Hepatocyte (in vitro differentiated cells): ENCODE data around the gene KNSTRN.

Experiments used
- CTCF ChIP-seq: fragments of 200-600 bp; sonication (generic); IDR thresholded peaks from 2 replicates; pipeline ENCODE4 v1.5.1; 2016; ENCODE audit warnings: antibody characterized with exemption, mild to moderate bottlenecking; ENCODE audit not compliant: poor library complexity
- EZH2 ChIP-seq: fragments of 200-600 bp; sonication (generic); IDR thresholded peaks from 2 replicates; pipeline ENCODE4 v1.6.1; 2016; ENCODE audit warnings: antibody characterized with exemption, mild to moderate bottlenecking, borderline replicate concordance

DNA sequence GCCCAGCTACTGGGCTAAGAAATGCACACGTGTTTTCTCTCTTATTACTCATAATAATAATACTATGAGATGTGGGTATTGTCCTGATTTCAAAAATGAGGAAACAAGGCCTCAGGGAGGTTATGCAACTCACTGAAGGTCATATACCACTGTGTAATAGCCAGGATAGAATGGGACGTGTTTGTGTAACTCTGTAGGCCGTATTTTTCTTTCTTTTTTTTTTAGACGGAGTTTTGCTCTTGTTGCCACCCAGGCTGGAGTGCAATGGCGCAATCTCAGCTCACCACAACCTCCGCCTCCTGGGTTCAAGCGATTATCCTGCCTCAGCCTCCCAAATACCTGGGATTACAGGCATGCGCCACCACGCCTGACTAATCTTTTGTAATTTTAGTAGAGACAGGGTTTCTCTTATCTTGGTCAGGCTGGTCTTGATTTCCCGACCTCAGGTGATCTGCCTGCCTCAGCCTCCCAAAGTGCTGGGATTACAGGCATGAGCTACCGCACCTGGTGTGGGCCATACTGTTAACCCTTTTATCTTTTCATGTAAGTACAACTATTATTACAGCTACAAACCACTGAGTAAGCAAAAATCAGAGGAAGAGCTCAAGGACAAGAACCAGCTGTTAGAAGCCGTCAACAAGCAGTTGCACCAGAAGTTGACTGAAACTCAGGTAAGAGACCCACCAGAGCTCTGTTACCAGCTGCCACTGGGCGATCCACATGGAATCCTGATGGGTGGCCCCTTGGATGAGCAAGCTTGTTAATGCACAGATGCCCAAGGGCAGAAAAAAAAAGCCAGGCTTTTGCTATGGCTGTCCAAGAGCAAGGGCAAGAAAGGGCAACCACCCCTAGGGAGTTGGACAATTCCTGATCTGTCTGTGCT is 6.7 kb downstream of the KNSTRN start:
- TF ChIP-seq CTCF (no peak), EZH2 (no peak)
